PC-3 (cell line): ENCODE measurements around the gene MPHOSPH8. TPM values are rescaled to one million over a fixed set of nuclear protein-coding genes. Genes with fewer than 3 reads are reported as not detected.
A peak's percentile ranks its signal among the peaks of the same experiment; 100 is the strongest.

Experiments
- ATAC-seq: fragments of 200-7000 bp; cut with Tn5 transposase; 2 replicates; pipeline ENCODE4 v1.9.1; 2020; ENCODE audit warnings: mild to moderate bottlenecking, moderate library complexity
- BruUV-seq: library from RNA; stranded (reverse); fragments of 400-500 nt; replicated peaks from 2 replicates; lab custom pipeline; 2021; lab: Mats Ljungman, UMichigan
- CTCF ChIA-PET: fragments of 300-600 bp; sonication (Branson Sonifier 250); formaldehyde crosslinking; loops from one replicate; lab custom pipeline; 2022; ENCODE audit warnings: antibody characterized with exemption; lab: Charles Lee
- POLR2A ChIA-PET: fragments of 300-600 bp; sonication (Branson Sonifier 250); formaldehyde crosslinking; loops from one replicate; lab custom pipeline; 2022; ENCODE audit warnings: antibody characterized with exemption; ENCODE audit not compliant: unreplicated experiment; lab: Charles Lee
- DNase-seq: peaks from one replicate; pipeline ENCODE4 v3.0.0-alpha.2; 2015
- H2AFZ ChIP-seq: fragments of 300-600 bp; sonication (generic); 2 replicates; pipeline ENCODE4 v1.6.0; 2016; ENCODE audit warnings: antibody characterized with exemption, low read length
- H3F3A ChIP-seq: fragments of 300-600 bp; sonication (generic); one replicate; pipeline ENCODE4 v1.6.0; 2017; ENCODE audit warnings: antibody characterized with exemption, low read length, control low read depth, mild to moderate bottlenecking; ENCODE audit not compliant: unreplicated experiment
- H3K27ac ChIP-seq: fragments of 300-600 bp; sonication (generic); 2 replicates; pipeline ENCODE4 v1.5.1; 2016; ENCODE audit warnings: mild to moderate bottlenecking, low read length
- H3K27me3 ChIP-seq: fragments of 300-600 bp; sonication (generic); 2 replicates; pipeline ENCODE4 v1.6.1; 2016; ENCODE audit warnings: low read length, mixed read lengths
- H3K36me3 ChIP-seq: fragments of 300-600 bp; sonication (generic); 2 replicates; pipeline ENCODE4 v1.6.1; 2016; ENCODE audit warnings: low read depth, mixed run types, low read length, mixed read lengths
- H3K4me1 ChIP-seq: fragments of 300-600 bp; sonication (generic); 2 replicates; pipeline ENCODE4 v1.5.1; 2016; ENCODE audit warnings: low read length; ENCODE audit not compliant: insufficient read depth
- H3K4me2 ChIP-seq: fragments of 300-600 bp; sonication (generic); 2 replicates; pipeline ENCODE4 v1.6.0; 2016; ENCODE audit warnings: low read length
- H3K4me3 ChIP-seq: fragments of 300-600 bp; sonication (generic); 2 replicates; pipeline ENCODE4 v1.5.1; 2016; ENCODE audit warnings: mild to moderate bottlenecking, low read length, mixed read lengths
- H3K79me2 ChIP-seq: fragments of 300-600 bp; sonication (generic); 2 replicates; pipeline ENCODE4 v1.6.1; 2017; ENCODE audit warnings: low read length, mixed read lengths
- H3K9ac ChIP-seq: fragments of 300-600 bp; sonication (generic); 2 replicates; pipeline ENCODE4 v1.6.0; 2016; ENCODE audit warnings: mild to moderate bottlenecking, low read length
- H3K9me2 ChIP-seq: fragments of 300-600 bp; sonication (generic); replicated peaks from 2 replicates; pipeline ENCODE4 v1.6.1; 2016; ENCODE audit warnings: mixed run types, low read length, mixed read lengths
- H3K9me3 ChIP-seq: fragments of 300-600 bp; sonication (generic); 2 replicates; pipeline ENCODE4 v1.6.1; 2016; ENCODE audit warnings: low read length, mixed read lengths
- H4K20me1 ChIP-seq: fragments of 300-600 bp; sonication (generic); 2 replicates; pipeline ENCODE4 v1.6.1; 2016; ENCODE audit warnings: low read length, mixed read lengths
- CTCF ChIP-seq: fragments of 300-600 bp; sonication (generic); conservative IDR thresholded peaks from 2 replicates; pipeline ENCODE4 v1.5.1; 2017; ENCODE audit warnings: antibody characterized with exemption, low read depth, mild to moderate bottlenecking, low read length
- EZH2 ChIP-seq: fragments of 300-600 bp; sonication (generic); IDR thresholded peaks from one replicate; pipeline ENCODE4 v1.6.1; 2017; ENCODE audit warnings: antibody characterized with exemption, mild to moderate bottlenecking, low read length; ENCODE audit not compliant: unreplicated experiment
- EZH2phosphoT487 ChIP-seq: fragments of 300-600 bp; sonication (generic); IDR thresholded peaks from 2 replicates; pipeline ENCODE4 v1.6.1; 2018; ENCODE audit warnings: mild to moderate bottlenecking, antibody characterized with exemption, low read length, borderline replicate concordance
- intact Hi-C: fragments of 100-400 bp; cut with micrococcal nuclease; formaldehyde crosslinking; loops from 2 replicates; pipeline ENCODE4 v1.9.0; 2023
- total RNA-seq: library from RNA; depleted of rRNA; stranded (reverse); fragments of >200 nt; gene quantifications from 2 replicates; pipeline ENCODE4 v1.2.3, GENCODE V29; 2014

MPHOSPH8 gene
- total RNA-seq, 1 experiment from 2014 or later: 13.3 TPM

GRCh38 chr13:19596086-19596485 is 37.4 kb upstream of the MPHOSPH8 start:
- Histone ChIP-seq H3K4me1 (peaks cover 20% of the 10 kb centered on the region), H3K9ac (no peak overlapping the region), H3K4me2 (no peak overlapping the region), H3F3A (no peaks in the 10 kb centered on the region), H3K27ac (no peak overlapping the region), H2AFZ (no peak overlapping the region), H3K4me3 (no peak overlapping the region), H3K36me3 (no peaks in the 10 kb centered on the region), H3K9me3 (no peaks in the 10 kb centered on the region), H3K9me2 (no peaks in the 10 kb centered on the region), H3K79me2 (peaks cover under 1% of the 10 kb centered on the region; the same call in 1 of the 2 replicates), H4K20me1 (no peaks in the 10 kb centered on the region), H3K27me3 (no peaks in the 10 kb centered on the region)
- DNase-seq (no peak), ATAC-seq (no peak)
- ChIA-PET CTCF (no interaction called here), POLR2A (no interaction called here)
- TF ChIP-seq CTCF: no peak
- no peak for TF ChIP-seq EZH2phosphoT487
- TF ChIP-seq EZH2: no peak
- no TSS peak for BruUV-seq
- intact Hi-C loops: no loop called here

- intact Hi-C loops: no loop called here
- Histone ChIP-seq H3K4me1 (peaks cover 25% of the 10 kb centered on the region), H3K4me3 (peak overlapping the region; percentile 19), H3K27me3 (no peaks in the 10 kb centered on the region), H3K27ac (peak overlapping the region; percentile 84), H3K9ac (peak overlapping the region; percentile 48), H4K20me1 (no peaks in the 10 kb centered on the region), H3K79me2 (peaks cover 10% of the 10 kb centered on the region), H2AFZ (no peak overlapping the region), H3K36me3 (no peaks in the 10 kb centered on the region), H3K9me2 (no peaks in the 10 kb centered on the region), H3F3A (no peaks in the 10 kb centered on the region), H3K4me2 (peak overlapping the region; percentile 64), H3K9me3 (no peaks in the 10 kb centered on the region)
- POLR2A ChIA-PET: no interaction called here
- TF ChIP-seq EZH2: no peak
- TF ChIP-seq EZH2phosphoT487: no peak
- TF ChIP-seq CTCF: no peak
- DNase-seq (peak; percentile 91), ATAC-seq (peak; percentile 74)
- CTCF ChIA-PET: no interaction called here
- no TSS peak for BruUV-seq
Observed at GRCh38 chr13:19596960-19597361, 36.5 kb upstream of the MPHOSPH8 start.

- POLR2A ChIA-PET: no interaction called here
- Histone ChIP-seq H3F3A (no peaks in the 10 kb centered on the region), H3K79me2 (peaks cover 15% of the 10 kb centered on the region), H3K4me1 (peaks cover 25% of the 10 kb centered on the region), H3K9ac (peak overlapping the region; percentile 48), H3K27me3 (no peaks in the 10 kb centered on the region), H3K27ac (peak overlapping the region; percentile 84), H3K9me3 (no peaks in the 10 kb centered on the region), H2AFZ (0 out of 2 replicates have a peak overlapping the region, but pooled peaks have one; percentile 11), H3K4me2 (peak overlapping the region; percentile 64), H3K4me3 (peak overlapping the region; percentile 19), H4K20me1 (no peaks in the 10 kb centered on the region), H3K36me3 (no peaks in the 10 kb centered on the region), H3K9me2 (no peaks in the 10 kb centered on the region)
- TF ChIP-seq CTCF: no peak
- no peak for TF ChIP-seq EZH2
- TF ChIP-seq EZH2phosphoT487: no peak
- peak; percentile 42 for ATAC-seq
- intact Hi-C loops: no loop called here
- no TSS peak for BruUV-seq
- CTCF ChIA-PET: no interaction called here
- peak; percentile 94 for DNase-seq
Observed at GRCh38 chr13:19597523-19597922, 35.9 kb upstream of the MPHOSPH8 start.
